GM06990 (cell line): ENCODE results near the gene PLXND1.

Experiments used
- DNase-seq: peaks from one replicate; pipeline ENCODE4 v3.0.0-alpha.2; 2011; ENCODE audit not compliant: insufficient read length; ENCODE audit errors: extremely low read depth
- H3K27me3 ChIP-seq: replicated peaks from 2 replicates; pipeline ENCODE4 v1.6.0; 2011; ENCODE audit warnings: low read length; ENCODE audit not compliant: control insufficient read depth, insufficient read depth
- H3K36me3 ChIP-seq: 2 replicates; pipeline ENCODE4 v1.5.1; 2011; ENCODE audit warnings: low read length; ENCODE audit not compliant: control insufficient read depth, insufficient read depth
- H3K4me3 ChIP-seq: replicated peaks from 2 replicates; pipeline ENCODE4 v1.5.1; 2011; ENCODE audit warnings: low read depth, mild to moderate bottlenecking, control low read depth, low read length
- CTCF ChIP-seq: IDR thresholded peaks from 2 replicates; pipeline ENCODE4 v1.5.1; 2011; ENCODE audit warnings: low read length, control low read depth, mild to moderate bottlenecking, inconsistent platforms; ENCODE audit not compliant: insufficient read depth, poor library complexity, severe bottlenecking

PLXND1 gene

GRCh38 chr3:129617381-129618185 is 11.1 kb upstream of the PLXND1 start:
- no peak overlapping the region for H3K4me3 ChIP-seq
- no peak for DNase-seq
- no peak for TF ChIP-seq CTCF
- no peaks in the 10 kb centered on the region for H3K27me3 ChIP-seq
- H3K36me3 ChIP-seq = no peaks in the 10 kb centered on the region

DNA sequence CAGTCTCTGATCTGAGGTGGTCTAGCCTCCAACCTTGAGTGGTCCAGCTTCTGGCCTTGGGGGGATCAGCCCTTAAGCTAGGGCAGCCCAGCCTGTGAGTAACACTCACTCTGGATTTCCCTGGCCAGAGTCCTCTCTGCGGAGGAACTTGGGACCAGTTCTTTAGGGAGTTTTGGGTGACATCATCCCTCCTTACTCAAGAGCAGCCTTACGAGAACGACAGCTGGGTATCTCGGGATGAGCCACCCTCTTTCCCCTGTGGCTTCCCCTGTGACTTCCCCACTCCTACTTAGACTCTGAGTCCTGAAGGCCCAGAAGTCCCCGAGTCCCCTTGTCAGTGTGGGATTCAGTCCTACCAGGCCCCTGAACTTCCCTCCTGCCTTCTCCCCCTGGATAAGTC is 10.2 kb upstream of the PLXND1 start:
- Histone ChIP-seq H3K4me3 (no peak overlapping the region), H3K27me3 (no peaks in the 10 kb centered on the region), H3K36me3 (no peaks in the 10 kb centered on the region)
- DNase-seq = no peak
- TF ChIP-seq CTCF = no peak

DNA sequence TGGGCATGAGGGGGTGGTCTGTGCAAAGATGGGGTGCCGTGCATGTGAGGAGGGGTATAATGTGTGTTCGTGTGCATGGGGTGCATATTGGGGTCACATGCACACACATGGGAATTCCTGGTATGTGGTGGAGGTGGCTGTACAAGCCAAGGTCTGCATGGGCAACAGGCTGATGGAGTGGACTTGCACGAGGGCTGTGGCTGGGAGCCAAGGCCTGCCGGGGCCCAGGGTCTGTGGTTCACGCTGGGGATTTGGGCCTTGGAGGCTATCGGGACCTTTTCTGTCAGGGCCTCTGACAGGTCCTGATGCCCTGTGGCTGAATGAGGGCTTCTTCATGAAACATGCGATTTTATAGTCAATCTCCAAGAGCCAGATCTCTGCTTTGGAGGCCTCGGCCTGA is 9.8 kb upstream of the PLXND1 start:
- no peak overlapping the region for H3K4me3 ChIP-seq
- DNase-seq = no peak
- no peaks in the 10 kb centered on the region for H3K36me3 ChIP-seq
- H3K27me3 ChIP-seq = no peaks in the 10 kb centered on the region
- TF ChIP-seq CTCF = no peak

DNA sequence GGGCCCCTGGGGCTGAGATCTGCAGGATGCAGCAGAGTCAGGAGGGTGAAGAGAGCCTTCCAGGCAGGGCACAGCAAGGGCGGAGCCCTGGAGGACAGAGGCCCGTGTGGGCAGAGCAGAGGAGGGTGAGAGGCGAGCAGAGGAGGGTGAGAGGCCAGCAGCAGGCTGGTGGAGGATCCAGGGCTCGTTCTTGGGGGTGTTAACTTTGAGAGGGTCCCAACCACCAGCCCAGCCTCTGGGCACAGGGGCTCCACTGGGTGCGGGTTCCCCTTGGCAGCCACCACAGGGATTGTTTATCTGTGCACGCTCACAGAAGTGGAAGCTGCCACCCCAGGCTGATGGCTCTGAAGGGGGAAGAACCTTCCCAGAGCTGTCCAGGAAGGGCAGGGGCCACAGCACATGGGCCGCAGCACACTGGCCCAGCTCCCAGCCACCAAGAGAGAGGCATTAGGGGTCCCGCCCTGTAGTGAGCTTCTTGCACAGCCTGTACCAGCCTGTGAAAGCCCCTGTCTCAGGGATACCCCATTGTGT is 9.3 kb upstream of the PLXND1 start:
- H3K27me3 ChIP-seq = no peaks in the 10 kb centered on the region
- H3K4me3 ChIP-seq = no peak overlapping the region
- DNase-seq = no peak
- no peaks in the 10 kb centered on the region for H3K36me3 ChIP-seq
- no peak for TF ChIP-seq CTCF

DNA sequence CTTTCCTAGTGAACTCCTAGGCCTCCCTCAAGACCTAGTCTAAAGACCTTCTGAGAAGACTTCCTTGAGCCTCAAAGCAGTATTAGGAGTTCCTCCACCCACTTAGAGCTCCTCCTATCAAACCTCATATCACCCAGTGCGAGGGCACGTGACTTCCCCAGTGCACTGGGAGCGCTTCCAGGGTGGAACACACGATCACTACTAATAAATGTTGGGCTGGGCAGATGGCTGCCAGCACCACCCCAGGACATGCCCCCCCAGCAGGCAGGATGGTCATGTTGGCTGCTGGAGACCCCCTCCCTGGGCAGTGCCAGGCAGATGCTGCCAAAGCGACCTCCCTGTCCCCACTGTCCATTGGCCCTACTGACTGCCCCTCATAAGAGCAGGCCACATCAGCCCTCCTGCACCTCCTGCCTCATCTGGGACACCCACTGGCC is 8.5 kb upstream of the PLXND1 start:
- Histone ChIP-seq H3K27me3 (no peaks in the 10 kb centered on the region), H3K36me3 (no peaks in the 10 kb centered on the region), H3K4me3 (no peak overlapping the region)
- TF ChIP-seq CTCF = no peak
- no peak for DNase-seq
